GM21360 (cell line): ENCODE data around the gene PCIF1.
A peak's percentile ranks its signal among the peaks of the same experiment; 100 is the strongest.

ENCODE experiments used
- ATAC-seq: cut with Tn5 transposase; IDR thresholded peaks from one replicate; pipeline ENCODE4 v1.9.1; 2021; ENCODE audit warnings: mild to moderate bottlenecking, moderate library complexity; ENCODE audit not compliant: unreplicated experiment

The PCIF1 gene

GRCh38 chr20:45904583-45905504, 29.6 kb upstream of the PCIF1 start:
- no peak for ATAC-seq

GRCh38 chr20:45905505-45906079, 28.9 kb upstream of the PCIF1 start:
- ATAC-seq, result no peak

GRCh38 chr20:45907219-45907948, 27.1 kb upstream of the PCIF1 start:
- ATAC-seq, result no peak

- ATAC-seq, result no peak
Observed at GRCh38 chr20:45908084-45908483, 26.4 kb upstream of the PCIF1 start.

DNA sequence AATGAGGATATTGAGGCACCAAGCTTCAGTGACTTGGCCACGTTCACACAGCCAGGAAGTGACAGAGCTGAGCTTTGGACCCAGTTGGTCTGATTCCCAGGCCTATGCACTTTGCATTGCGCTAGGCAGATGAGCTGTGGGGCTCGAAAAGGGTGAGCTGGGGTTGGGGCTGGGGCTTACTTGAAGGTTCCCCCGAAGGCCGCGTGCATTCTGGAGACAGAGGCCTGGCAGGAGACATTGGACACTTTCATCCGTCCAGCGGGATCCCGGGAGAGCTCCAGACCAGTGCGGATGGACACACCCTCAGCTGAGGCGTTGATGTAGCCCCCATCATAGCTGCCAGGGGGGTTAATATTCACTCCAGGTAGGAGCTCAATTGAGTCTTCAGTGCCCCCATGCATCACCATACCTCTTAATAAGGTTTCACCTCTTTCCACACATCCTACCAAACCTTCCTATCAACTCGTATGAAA, 25.1 kb upstream of the PCIF1 start:
- ATAC-seq, result no peak

DNA sequence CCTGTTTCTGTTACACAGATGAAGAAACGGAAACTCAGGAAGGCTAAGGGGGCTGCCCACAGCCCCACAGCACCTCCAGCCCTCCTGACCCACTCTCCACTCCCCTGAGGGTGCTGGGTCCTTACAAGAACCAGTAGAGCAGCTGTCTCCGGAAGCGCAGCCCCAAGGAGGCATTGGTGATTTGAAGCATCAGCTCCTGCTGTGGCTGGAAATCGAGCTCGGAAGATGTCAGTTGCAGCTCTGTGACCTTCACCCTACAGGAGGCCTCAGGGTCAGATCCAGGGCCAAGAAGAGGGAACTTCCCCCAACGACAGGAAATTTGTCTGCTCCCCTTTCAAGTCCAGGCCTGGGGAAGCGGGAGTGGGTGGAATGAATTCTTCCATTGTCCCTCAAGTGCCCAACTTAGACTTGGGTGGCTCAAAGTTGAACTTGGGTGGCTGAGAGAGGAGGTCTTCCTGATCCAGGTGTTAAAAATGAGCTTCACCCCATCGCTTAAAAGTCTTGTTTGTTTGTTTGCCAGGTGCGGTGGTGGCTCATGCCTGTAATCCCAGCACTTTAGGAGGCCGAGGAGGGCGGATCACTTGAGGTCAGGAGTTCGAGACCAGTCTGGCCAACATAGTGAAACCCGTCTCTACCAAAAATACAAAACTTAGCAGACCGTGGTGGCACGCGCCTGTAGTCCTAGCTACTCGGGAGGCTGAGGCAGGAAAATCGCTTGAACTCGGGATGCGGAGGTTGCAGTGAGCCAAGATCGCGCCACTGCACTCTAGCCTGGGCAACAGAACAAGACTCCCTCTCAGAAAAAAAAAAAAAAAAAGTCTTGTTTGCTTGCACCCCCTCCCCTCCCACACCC, 24.4 kb upstream of the PCIF1 start:
- no peak for ATAC-seq

GRCh38 chr20:45910670-45911485, 23.6 kb upstream of the PCIF1 start:
- ATAC-seq, result peak; percentile 85

- ATAC-seq, result no peak
Observed at GRCh38 chr20:45911486-45912343, 22.8 kb upstream of the PCIF1 start, which contains the start of gene PLTP. PLTP (minus strand) TSS chr20:45912155; CDS start chr20:45911452, 703 bp downstream.

GRCh38 chr20:45912344-45912682, 22.2 kb upstream of the PCIF1 start:
- ATAC-seq, result no peak

- no peak for ATAC-seq
Observed at GRCh38 chr20:45913116-45913515, 21.4 kb upstream of the PCIF1 start.

DNA sequence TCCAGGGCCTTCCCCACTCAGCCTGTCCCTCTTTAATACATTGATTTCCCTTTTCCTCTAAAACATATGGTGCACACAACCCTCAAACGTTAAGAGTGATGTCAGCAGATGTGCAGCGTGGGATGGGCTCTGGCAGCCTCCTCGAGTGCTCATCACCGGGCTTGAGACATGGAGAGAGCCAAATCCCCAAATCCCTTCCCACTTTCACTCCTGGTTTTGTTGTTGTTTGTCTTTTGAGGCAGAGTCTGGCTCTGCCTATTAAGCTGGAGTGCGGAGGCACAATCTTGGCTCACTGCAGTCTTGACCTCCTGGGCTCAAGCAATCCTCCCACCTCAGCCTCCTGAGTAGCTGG, 16.7 kb upstream of the PCIF1 start:
- ATAC-seq, result no peak

DNA sequence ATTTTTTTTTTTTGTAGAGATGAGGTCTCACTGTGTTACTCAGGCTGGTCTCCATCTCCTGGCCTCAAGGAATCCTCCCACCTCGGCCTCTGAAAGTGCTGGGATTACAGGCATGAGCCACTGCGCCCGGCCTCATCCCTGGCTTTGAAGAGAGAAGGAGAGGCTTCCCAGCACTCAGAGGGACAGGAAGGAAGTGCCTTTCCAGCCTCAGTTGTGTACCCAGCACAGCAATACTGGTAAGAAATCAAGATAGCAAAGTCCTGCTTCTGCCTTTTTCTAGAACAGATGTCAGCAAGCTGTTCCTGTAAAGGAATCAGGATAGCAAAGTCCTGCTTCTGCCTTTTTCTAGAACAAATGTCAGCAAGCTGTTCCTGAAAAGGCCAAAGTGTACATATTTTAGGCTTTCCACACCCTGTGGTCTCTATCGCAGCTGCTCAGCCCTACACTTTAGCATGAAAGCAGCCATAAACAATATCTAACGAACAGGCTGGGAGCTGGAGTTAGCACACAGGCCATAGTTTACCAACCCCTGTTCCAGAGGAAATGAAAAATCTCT, 16.2 kb upstream of the PCIF1 start:
- no peak for ATAC-seq

GRCh38 chr20:45918779-45919537, 15.5 kb upstream of the PCIF1 start:
- ATAC-seq, result no peak

GRCh38 chr20:45919542-45920399, 14.7 kb upstream of the PCIF1 start:
- ATAC-seq, result no peak

GRCh38 chr20:45920462-45921336, 13.8 kb upstream of the PCIF1 start:
- no peak for ATAC-seq
